CD4-positive, alpha-beta T cell (primary cell): ENCODE measurements around the gene SH3RF2. TPM values are rescaled to one million over a fixed set of nuclear protein-coding genes. Genes with fewer than 3 reads are reported as not detected.
"Not testable (repeated sequence)": the region's sequence is repeated elsewhere in the genome, so short reads cannot be mapped to it uniquely, and the experiment has no call there.

Source experiments
- ATAC-seq: fragments of 200-7000 bp; cut with Tn5 transposase; one replicate; pipeline ENCODE4 v1.10.0; 2022; ENCODE audit warnings: mild to moderate bottlenecking; ENCODE audit not compliant: poor library complexity
- CTCF ChIA-PET: fragments of 350-600 bp; sonication (Branson Sonifier 250); formaldehyde crosslinking; loops from one replicate; lab custom pipeline; 2021; ENCODE audit warnings: antibody characterized with exemption, inconsistent platforms; lab: Charles Lee
- POLR2A ChIA-PET: fragments of 350-600 bp; sonication (Branson Sonifier 250); formaldehyde crosslinking; loops from one replicate; lab custom pipeline; 2021; ENCODE audit warnings: antibody characterized with exemption, inconsistent platforms; lab: Charles Lee
- DNase-seq, 14 experiments: peaks; one replicate each; pipeline ENCODE4 v3.0.0-alpha.2; 2013 to 2020; ENCODE audit warnings: mixed read lengths in 2 of 14
- H3K27ac ChIP-seq, 2 donors: one replicate each; pipeline versions ENCODE4 v1.5.1 to v1.7.0; 2013; ENCODE audit warnings: low read length in 2 of 2, low read depth in 1 of 2, mild to moderate bottlenecking in 1 of 2
- H3K27me3 ChIP-seq, 2 experiments: 1 replicate in 1 of 2; 2 replicates in 1 of 2; pipeline versions ENCODE4 v1.6.1 to v1.7.0; 2013; ENCODE audit warnings: low read length in 2 of 2, control low read depth in 1 of 2, mild to moderate bottlenecking in 1 of 2, moderate library complexity in 1 of 2; ENCODE audit not compliant: insufficient read depth in 2 of 2, control insufficient read depth in 1 of 2
- H3K36me3 ChIP-seq: one replicate; pipeline ENCODE4 v1.6.1; 2013; ENCODE audit warnings: low read length, control low read depth; ENCODE audit not compliant: insufficient read depth
- H3K4me1 ChIP-seq: one replicate; pipeline ENCODE4 v1.6.1; 2013; ENCODE audit warnings: low read length, control low read depth; ENCODE audit not compliant: insufficient read depth
- H3K4me3 ChIP-seq: one replicate; pipeline ENCODE4 v1.5.1; 2013; ENCODE audit warnings: mild to moderate bottlenecking, low read length, moderate library complexity
- H3K9me3 ChIP-seq, 2 experiments: 1 replicate in 1 of 2; 2 replicates in 1 of 2; pipeline versions ENCODE4 v1.6.1 to v1.7.0; 2013; ENCODE audit warnings: low read length in 2 of 2, mild to moderate bottlenecking in 2 of 2, control low read depth in 1 of 2, moderate library complexity in 1 of 2; ENCODE audit not compliant: control insufficient read depth in 1 of 2, insufficient read depth in 1 of 2
- H3K27ac Mint-ChIP-seq: one replicate; pipeline ENCODE4 v1.8.0; 2020; ENCODE audit warnings: mixed read lengths
- H3K27me3 Mint-ChIP-seq: one replicate; pipeline ENCODE4 v1.8.0; 2021; ENCODE audit warnings: mixed read lengths
- H3K36me3 Mint-ChIP-seq: one replicate; pipeline ENCODE4 v1.8.0; 2021; ENCODE audit warnings: low read depth, mixed read lengths
- H3K4me1 Mint-ChIP-seq: one replicate; pipeline ENCODE4 v1.8.0; 2021; ENCODE audit warnings: low read depth, mixed read lengths
- H3K4me3 Mint-ChIP-seq: one replicate; pipeline ENCODE4 v1.8.0; 2020; ENCODE audit warnings: mild to moderate bottlenecking, mixed read lengths
- H3K9me3 Mint-ChIP-seq: one replicate; pipeline ENCODE4 v1.8.0; 2020; ENCODE audit warnings: mixed read lengths
- intact Hi-C, 2 experiments: fragments of 100-400 bp; cut with DNase I in 1 of 2; cut with micrococcal nuclease in 1 of 2; formaldehyde crosslinking; loops; one replicate each; pipeline versions ENCODE4 v1.15.1 to v1.9.0; 2023 to 2025; cut with DNase I, micrococcal nuclease
- total RNA-seq, 174 experiments: library from RNA in 2 of 174; stranded (reverse) in 2 of 174; gene quantifications; one replicate each; pipeline ENCODE4 v1.2.3 and lab custom pipeline; 2021 to 2026
- TF ChIP-seq, protein P1 (sequence below): fragments of 200-600 bp; IDR thresholded peaks from one replicate; pipeline ENCODE4 v1.8.0; 2022; ENCODE audit warnings: antibody characterized with exemption, mild to moderate bottlenecking

Gene SH3RF2
- total RNA-seq, 2 experiments from 2014 or later, result 0.11 to 0.42 TPM

DNA sequence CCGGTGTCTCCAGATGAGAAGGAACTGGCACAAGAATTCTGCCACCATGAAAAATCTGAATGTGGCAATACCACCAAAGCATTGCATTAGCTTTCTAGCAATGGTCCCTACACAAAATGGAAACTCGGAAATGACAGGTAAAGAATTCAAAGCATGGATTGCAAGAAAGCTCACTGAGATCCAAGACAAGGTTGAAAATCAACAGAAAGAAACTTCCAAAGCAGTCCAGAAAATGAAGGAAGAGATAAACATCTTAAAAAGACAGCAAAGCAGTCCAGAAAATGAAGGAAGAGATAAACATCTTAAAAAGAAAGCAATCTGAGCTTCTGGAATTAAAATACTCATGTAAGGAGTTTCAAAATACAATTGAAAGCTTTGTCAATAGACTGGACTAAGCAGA, 46.8 kb upstream of the SH3RF2 start:
- Histone ChIP-seq H3K36me3 (no peaks in the 10 kb centered on the region), H3K4me3 (no peak overlapping the region), H3K4me1 (no peaks in the 10 kb centered on the region), H3K9me3 (peaks cover 4 to 12% of the 10 kb centered on the region in 2 experiments), H3K27me3 (peaks cover 0 to 9% of the 10 kb centered on the region in 2 experiments), H3K27ac (no peak overlapping the region)
- no peaks in the 10 kb centered on the region for H3K4me1 Mint-ChIP-seq
- H3K27ac Mint-ChIP-seq, result no peak overlapping the region
- DNase-seq, result no peak
- intact Hi-C loops, result no loop called here
- no peaks in the 10 kb centered on the region for H3K36me3 Mint-ChIP-seq
- TF ChIP-seq, protein P1, sequence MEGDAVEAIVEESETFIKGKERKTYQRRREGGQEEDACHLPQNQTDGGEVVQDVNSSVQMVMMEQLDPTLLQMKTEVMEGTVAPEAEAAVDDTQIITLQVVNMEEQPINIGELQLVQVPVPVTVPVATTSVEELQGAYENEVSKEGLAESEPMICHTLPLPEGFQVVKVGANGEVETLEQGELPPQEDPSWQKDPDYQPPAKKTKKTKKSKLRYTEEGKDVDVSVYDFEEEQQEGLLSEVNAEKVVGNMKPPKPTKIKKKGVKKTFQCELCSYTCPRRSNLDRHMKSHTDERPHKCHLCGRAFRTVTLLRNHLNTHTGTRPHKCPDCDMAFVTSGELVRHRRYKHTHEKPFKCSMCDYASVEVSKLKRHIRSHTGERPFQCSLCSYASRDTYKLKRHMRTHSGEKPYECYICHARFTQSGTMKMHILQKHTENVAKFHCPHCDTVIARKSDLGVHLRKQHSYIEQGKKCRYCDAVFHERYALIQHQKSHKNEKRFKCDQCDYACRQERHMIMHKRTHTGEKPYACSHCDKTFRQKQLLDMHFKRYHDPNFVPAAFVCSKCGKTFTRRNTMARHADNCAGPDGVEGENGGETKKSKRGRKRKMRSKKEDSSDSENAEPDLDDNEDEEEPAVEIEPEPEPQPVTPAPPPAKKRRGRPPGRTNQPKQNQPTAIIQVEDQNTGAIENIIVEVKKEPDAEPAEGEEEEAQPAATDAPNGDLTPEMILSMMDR, result no peak
- no peak overlapping the region for H3K4me3 Mint-ChIP-seq
- ChIA-PET POLR2A (interaction anchor here (0.7 kb wide), 1 partner anchor 40 kb away, joined by 3 read pairs; no protein-coding TSS in a partner anchor), CTCF (no interaction called here)
- peaks cover 3% of the 10 kb centered on the region for H3K9me3 Mint-ChIP-seq
- ATAC-seq, result no peak
- H3K27me3 Mint-ChIP-seq, result peaks cover 7% of the 10 kb centered on the region

DNA sequence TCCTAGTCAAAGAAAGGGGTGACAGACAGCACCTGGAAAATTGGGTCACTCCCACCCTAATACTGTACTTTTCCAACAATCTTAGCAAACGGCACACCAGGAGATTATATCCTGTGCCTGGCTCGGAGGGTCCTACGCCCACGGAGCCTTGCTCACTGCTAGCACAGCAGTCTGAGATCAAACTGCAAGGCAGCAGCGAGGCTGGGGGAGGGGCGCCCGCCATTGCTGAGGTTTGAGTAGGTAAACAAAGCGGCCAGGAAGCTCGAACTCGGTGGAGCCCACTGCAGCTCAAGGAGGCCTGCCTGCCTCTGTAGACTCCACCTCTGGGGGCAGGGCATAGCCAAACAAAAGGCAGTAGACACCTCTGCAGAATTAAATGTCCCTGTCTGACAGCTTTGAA, 45.0 kb upstream of the SH3RF2 start:
- H3K9me3 Mint-ChIP-seq, H3K36me3 ChIP-seq, CTCF ChIA-PET, H3K27ac Mint-ChIP-seq, H3K4me1 Mint-ChIP-seq, H3K4me3 ChIP-seq, POLR2A ChIA-PET, DNase-seq, H3K27ac ChIP-seq, H3K4me1 ChIP-seq, H3K4me3 Mint-ChIP-seq, intact Hi-C loops, H3K36me3 Mint-ChIP-seq, H3K27me3 ChIP-seq, ATAC-seq, H3K27me3 Mint-ChIP-seq: not testable (repeated sequence)
- H3K9me3 ChIP-seq, result peaks cover 4 to 12% of the 10 kb centered on the region in 2 experiments

DNA sequence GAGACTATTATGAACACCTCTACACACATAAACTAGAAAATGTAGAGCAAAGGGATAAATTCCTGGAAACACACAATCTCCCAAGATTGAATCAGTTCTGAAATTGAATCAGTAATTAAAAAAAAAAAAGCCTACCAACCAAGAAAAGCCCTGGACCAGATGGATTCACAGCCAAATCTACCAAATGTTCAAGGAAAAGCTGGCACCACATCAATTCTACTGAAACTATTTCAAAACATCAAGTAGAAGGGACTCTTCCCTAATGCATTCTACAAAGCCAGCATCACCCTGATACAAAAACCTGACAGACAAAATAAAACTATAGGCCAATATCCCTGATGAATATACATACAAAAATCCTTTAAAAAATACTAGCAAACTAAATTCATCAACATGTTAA, 38.2 kb upstream of the SH3RF2 start:
- Mint-ChIP-seq H3K4me1 (no peaks in the 10 kb centered on the region), H3K36me3 (no peaks in the 10 kb centered on the region), H3K27ac (no peak overlapping the region), H3K27me3 (peaks cover 7% of the 10 kb centered on the region), H3K4me3 (no peak overlapping the region), H3K9me3 (peaks cover 3% of the 10 kb centered on the region)
- DNase-seq (no peak), ATAC-seq (no peak)
- H3K36me3 ChIP-seq, result no peaks in the 10 kb centered on the region
- H3K4me1 ChIP-seq, result no peaks in the 10 kb centered on the region
- no peaks in the 10 kb centered on the region for H3K27me3 ChIP-seq
- POLR2A ChIA-PET, result no interaction called here
- intact Hi-C loops, result no loop called here
- no peaks in the 10 kb centered on the region for H3K9me3 ChIP-seq
- H3K27ac ChIP-seq, result no peak overlapping the region
- no peak overlapping the region for H3K4me3 ChIP-seq
- TF ChIP-seq, protein P1, result no peak
- CTCF ChIA-PET, result no interaction called here

DNA sequence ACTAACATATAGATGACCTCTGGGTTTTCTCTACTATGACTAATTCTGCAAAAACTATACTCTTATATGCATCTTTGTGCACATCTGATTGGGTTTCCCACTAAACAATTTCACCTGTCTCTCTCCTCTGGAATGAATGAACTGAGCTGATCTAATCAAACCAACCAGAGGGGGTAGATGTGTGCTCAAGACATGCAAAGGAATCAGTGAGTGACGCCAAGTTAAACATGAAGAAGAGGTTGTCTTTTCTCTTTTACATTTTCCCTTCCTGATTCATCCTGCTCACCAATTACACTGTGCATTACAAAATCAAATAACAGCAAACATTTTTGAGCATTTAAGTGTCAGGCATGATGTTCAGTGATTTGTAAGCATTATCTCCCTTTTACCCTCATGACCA, 34.0 kb upstream of the SH3RF2 start:
- no peaks in the 10 kb centered on the region for H3K36me3 ChIP-seq
- no peak overlapping the region for H3K27ac Mint-ChIP-seq
- no peak for ATAC-seq
- H3K27me3 Mint-ChIP-seq, result peaks cover 5% of the 10 kb centered on the region
- no peaks in the 10 kb centered on the region for H3K9me3 ChIP-seq
- intact Hi-C loops, result no loop called here
- H3K4me3 Mint-ChIP-seq, result no peak overlapping the region
- TF ChIP-seq, protein P1, result no peak
- H3K9me3 Mint-ChIP-seq, result peaks cover 3% of the 10 kb centered on the region
- DNase-seq, result no peak
- no peak overlapping the region for H3K4me3 ChIP-seq
- POLR2A ChIA-PET, result no interaction called here
- no peaks in the 10 kb centered on the region for H3K4me1 Mint-ChIP-seq
- no peak overlapping the region for H3K27ac ChIP-seq
- no peaks in the 10 kb centered on the region for H3K4me1 ChIP-seq
- CTCF ChIA-PET, result no interaction called here
- no peaks in the 10 kb centered on the region for H3K36me3 Mint-ChIP-seq
- no peaks in the 10 kb centered on the region for H3K27me3 ChIP-seq
